ENCODE data around the gene MPG.

DNA sequence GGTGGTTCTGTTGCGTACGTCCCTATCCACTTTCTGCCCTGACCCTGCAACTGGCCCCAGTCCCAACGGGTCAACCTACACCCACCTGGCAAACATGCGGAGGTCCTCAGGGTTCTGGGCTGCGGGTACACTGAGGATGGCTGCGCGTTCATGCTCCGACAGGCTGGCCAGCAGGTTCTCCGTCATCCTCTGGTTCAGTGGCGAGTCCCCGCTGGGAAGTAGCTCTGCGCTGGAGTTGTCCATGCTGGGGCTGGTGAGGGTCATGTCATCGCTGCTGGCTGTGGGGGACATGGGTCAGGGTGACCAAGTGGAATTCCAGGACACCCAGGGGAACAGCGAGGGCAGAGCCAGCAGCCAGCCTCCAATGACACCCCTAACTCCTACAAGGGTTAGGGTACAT is 10.6 kb downstream of the MPG start:
- TF ChIP-seq, protein P1, sequence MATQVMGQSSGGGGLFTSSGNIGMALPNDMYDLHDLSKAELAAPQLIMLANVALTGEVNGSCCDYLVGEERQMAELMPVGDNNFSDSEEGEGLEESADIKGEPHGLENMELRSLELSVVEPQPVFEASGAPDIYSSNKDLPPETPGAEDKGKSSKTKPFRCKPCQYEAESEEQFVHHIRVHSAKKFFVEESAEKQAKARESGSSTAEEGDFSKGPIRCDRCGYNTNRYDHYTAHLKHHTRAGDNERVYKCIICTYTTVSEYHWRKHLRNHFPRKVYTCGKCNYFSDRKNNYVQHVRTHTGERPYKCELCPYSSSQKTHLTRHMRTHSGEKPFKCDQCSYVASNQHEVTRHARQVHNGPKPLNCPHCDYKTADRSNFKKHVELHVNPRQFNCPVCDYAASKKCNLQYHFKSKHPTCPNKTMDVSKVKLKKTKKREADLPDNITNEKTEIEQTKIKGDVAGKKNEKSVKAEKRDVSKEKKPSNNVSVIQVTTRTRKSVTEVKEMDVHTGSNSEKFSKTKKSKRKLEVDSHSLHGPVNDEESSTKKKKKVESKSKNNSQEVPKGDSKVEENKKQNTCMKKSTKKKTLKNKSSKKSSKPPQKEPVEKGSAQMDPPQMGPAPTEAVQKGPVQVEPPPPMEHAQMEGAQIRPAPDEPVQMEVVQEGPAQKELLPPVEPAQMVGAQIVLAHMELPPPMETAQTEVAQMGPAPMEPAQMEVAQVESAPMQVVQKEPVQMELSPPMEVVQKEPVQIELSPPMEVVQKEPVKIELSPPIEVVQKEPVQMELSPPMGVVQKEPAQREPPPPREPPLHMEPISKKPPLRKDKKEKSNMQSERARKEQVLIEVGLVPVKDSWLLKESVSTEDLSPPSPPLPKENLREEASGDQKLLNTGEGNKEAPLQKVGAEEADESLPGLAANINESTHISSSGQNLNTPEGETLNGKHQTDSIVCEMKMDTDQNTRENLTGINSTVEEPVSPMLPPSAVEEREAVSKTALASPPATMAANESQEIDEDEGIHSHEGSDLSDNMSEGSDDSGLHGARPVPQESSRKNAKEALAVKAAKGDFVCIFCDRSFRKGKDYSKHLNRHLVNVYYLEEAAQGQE (IDR thresholded peaks at IDR 0.05; ENCODE audit: insufficient read depth in 1 of 2, low read depth in 2 of 2, low read length in 2 of 2): no peak
- TF ChIP-seq POLR2AphosphoS5 (IDR thresholded peaks at IDR 0.05; ENCODE audit: low read depth, low read length) (no peak), FOXP2 (optimal IDR thresholded peaks at IDR 0.05; ENCODE audit: borderline replicate concordance, extremely low read depth, extremely low read length, insufficient read depth) (no peak)

All from PFSK-1 (cell line).